GM06990 (cell line): ENCODE data around the gene CACNA1C.
A peak's percentile ranks its signal among the peaks of the same experiment; 100 is the strongest.

Source experiments
- DNase-seq: peaks from one replicate; pipeline ENCODE4 v3.0.0-alpha.2; 2011; ENCODE audit not compliant: insufficient read length; ENCODE audit errors: extremely low read depth
- H3K27me3 ChIP-seq: replicated peaks from 2 replicates; pipeline ENCODE4 v1.6.0; 2011; ENCODE audit warnings: low read length; ENCODE audit not compliant: control insufficient read depth, insufficient read depth
- H3K36me3 ChIP-seq: 2 replicates; pipeline ENCODE4 v1.5.1; 2011; ENCODE audit warnings: low read length; ENCODE audit not compliant: control insufficient read depth, insufficient read depth
- H3K4me3 ChIP-seq: replicated peaks from 2 replicates; pipeline ENCODE4 v1.5.1; 2011; ENCODE audit warnings: low read depth, mild to moderate bottlenecking, control low read depth, low read length
- TF ChIP-seq, protein P1 (sequence below): IDR thresholded peaks from 2 replicates; pipeline ENCODE4 v1.5.1; 2011; ENCODE audit warnings: low read length, control low read depth, mild to moderate bottlenecking, inconsistent platforms; ENCODE audit not compliant: insufficient read depth, poor library complexity, severe bottlenecking

Gene CACNA1C

GRCh38 chr12:2624543-2625288 lies 571.9 kb downstream of the CACNA1C start:
- Histone ChIP-seq H3K36me3 (no peaks in the 10 kb centered on the region), H3K27me3 (peaks cover 2% of the 10 kb centered on the region), H3K4me3 (no peak overlapping the region)
- no peak for DNase-seq
- TF ChIP-seq, protein P1, sequence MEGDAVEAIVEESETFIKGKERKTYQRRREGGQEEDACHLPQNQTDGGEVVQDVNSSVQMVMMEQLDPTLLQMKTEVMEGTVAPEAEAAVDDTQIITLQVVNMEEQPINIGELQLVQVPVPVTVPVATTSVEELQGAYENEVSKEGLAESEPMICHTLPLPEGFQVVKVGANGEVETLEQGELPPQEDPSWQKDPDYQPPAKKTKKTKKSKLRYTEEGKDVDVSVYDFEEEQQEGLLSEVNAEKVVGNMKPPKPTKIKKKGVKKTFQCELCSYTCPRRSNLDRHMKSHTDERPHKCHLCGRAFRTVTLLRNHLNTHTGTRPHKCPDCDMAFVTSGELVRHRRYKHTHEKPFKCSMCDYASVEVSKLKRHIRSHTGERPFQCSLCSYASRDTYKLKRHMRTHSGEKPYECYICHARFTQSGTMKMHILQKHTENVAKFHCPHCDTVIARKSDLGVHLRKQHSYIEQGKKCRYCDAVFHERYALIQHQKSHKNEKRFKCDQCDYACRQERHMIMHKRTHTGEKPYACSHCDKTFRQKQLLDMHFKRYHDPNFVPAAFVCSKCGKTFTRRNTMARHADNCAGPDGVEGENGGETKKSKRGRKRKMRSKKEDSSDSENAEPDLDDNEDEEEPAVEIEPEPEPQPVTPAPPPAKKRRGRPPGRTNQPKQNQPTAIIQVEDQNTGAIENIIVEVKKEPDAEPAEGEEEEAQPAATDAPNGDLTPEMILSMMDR: peak; percentile 36

DNA sequence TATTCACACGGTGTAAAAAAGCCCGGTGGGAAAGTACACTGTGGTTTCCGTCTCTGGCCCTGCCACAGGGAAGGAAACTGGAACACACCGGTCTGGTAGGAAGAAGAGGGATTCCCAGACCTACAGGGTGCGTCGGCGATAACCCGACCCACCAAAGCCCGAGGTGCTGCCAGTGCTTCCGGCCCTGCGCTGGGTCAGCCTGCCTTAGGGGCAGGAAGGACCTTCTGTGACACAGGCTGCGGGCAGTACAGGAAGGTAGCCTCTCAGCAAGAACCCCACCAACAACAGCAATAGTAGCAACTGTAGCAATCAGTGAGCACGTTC lies 572.5 kb downstream of the CACNA1C start:
- TF ChIP-seq, protein P1: no peak
- Histone ChIP-seq H3K36me3 (no peaks in the 10 kb centered on the region), H3K4me3 (no peak overlapping the region), H3K27me3 (peaks cover 2% of the 10 kb centered on the region)
- no peak for DNase-seq

- H3K4me3 ChIP-seq: no peak overlapping the region
- no peak for DNase-seq
- peaks cover 2% of the 10 kb centered on the region for H3K27me3 ChIP-seq
- H3K36me3 ChIP-seq: no peaks in the 10 kb centered on the region
- TF ChIP-seq, protein P1: no peak
Measured at GRCh38 chr12:2627076-2627834, 574.5 kb downstream of the CACNA1C start.

DNA sequence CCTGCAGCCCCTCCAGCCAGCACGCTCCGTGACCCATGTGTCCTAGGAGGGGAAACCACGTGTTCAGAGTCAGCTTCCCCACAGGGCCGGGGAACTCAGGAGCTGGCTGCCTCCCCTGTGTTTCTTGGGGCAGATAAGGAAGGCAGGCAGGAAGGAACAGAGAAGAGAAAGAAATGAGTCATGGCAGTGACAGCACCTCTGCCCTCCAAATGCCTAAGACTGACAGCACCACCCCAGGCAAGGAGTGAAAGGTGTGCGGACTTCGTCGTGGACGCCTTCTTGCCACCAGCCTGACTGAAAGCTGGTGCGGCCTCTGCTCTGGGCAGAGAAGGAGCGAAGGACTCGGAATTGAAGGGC lies 575.0 kb downstream of the CACNA1C start:
- DNase-seq: no peak
- Histone ChIP-seq H3K27me3 (peaks cover 2% of the 10 kb centered on the region), H3K36me3 (no peaks in the 10 kb centered on the region), H3K4me3 (no peak overlapping the region)
- TF ChIP-seq, protein P1: no peak

- Histone ChIP-seq H3K36me3 (no peaks in the 10 kb centered on the region), H3K4me3 (no peak overlapping the region), H3K27me3 (peaks cover 2% of the 10 kb centered on the region)
- no peak for DNase-seq
- TF ChIP-seq, protein P1: no peak
Measured at GRCh38 chr12:2628401-2628800, 575.6 kb downstream of the CACNA1C start.

- no peaks in the 10 kb centered on the region for H3K36me3 ChIP-seq
- TF ChIP-seq, protein P1: no peak
- no peak overlapping the region for H3K4me3 ChIP-seq
- H3K27me3 ChIP-seq: peaks cover 3% of the 10 kb centered on the region
- DNase-seq: no peak
Measured at GRCh38 chr12:2629051-2629450, 576.3 kb downstream of the CACNA1C start.
